Measurements from ENCODE around the gene ACSL1.

- no peak for TF ChIP-seq SRF (IDR thresholded peaks at IDR 0.05; ENCODE audit: low read depth)
- no peak for TF ChIP-seq CTCF (IDR thresholded peaks at IDR 0.05 in 2 of 3, conservative IDR thresholded peaks at IDR 0.05 in 1 of 3; ENCODE audit: borderline replicate concordance in 1 of 3, insufficient read depth in 1 of 3, low read depth in 2 of 3, low read length in 2 of 3)
- no peak for TF ChIP-seq REST (IDR thresholded peaks at IDR 0.05; ENCODE audit: low read depth)
Observed at GRCh38 chr4:184764601-184765000, 61.2 kb downstream of the ACSL1 start.
